ENCODE data around the gene TMEM101.
"Not testable (repeated sequence)": the region's sequence is repeated elsewhere in the genome, so short reads cannot be mapped to it uniquely, and the experiment has no call there.

TMEM101 gene

GRCh38 chr17:44043272-44043696 lies 28.5 kb upstream of the TMEM101 start:
- no peak overlapping the region for H3K4me2 ChIP-seq (ENCODE audit: low read length)
- H3F3A ChIP-seq (ENCODE audit: control insufficient read depth, insufficient read depth): peaks cover 20% of the 10 kb centered on the region
- H3K79me2 ChIP-seq (ENCODE audit: control insufficient read depth, low read length): peaks cover 79% of the 10 kb centered on the region
- no peaks in the 10 kb centered on the region for H3K9me3 ChIP-seq (ENCODE audit: control insufficient read depth, insufficient read depth, low read length)
- H3K27ac ChIP-seq (ENCODE audit: low read depth, low read length): no peak overlapping the region
- H3K9me2 ChIP-seq (replicated peaks; ENCODE audit: control insufficient read depth, low read length): no peaks in the 10 kb centered on the region
- H3K4me1 ChIP-seq (ENCODE audit: control insufficient read depth, low read length): no peaks in the 10 kb centered on the region
- H3K36me3 ChIP-seq (ENCODE audit: control insufficient read depth, low read length): peaks cover 53% of the 10 kb centered on the region
- H4K20me1 ChIP-seq (ENCODE audit: control insufficient read depth, insufficient read depth, low read depth, low read length): 0 out of 2 replicates have a peak, but pooled peaks cover 3% of the 10 kb centered on the region
- TF ChIP-seq CTCF (IDR thresholded peaks at IDR 0.05; ENCODE audit: low read depth, low read length, poor library complexity, severe bottlenecking) (no peak), EZH2phosphoT487 (IDR thresholded peaks at IDR 0.05; ENCODE audit: borderline replicate concordance, low read length) (no peak)
- H3K4me3 ChIP-seq (ENCODE audit: low read length): no peak overlapping the region
- no peaks in the 10 kb centered on the region for H3K27me3 ChIP-seq (ENCODE audit: control insufficient read depth, low read length)

GRCh38 chr17:44039829-44040635 lies 25.3 kb upstream of the TMEM101 start:
- Histone ChIP-seq H3K79me2 (ENCODE audit: control insufficient read depth, low read length) (peaks cover 53% of the 10 kb centered on the region), H3K4me3 (ENCODE audit: low read length) (no peak overlapping the region), H3K4me2 (ENCODE audit: low read length) (no peak overlapping the region), H3K36me3 (ENCODE audit: control insufficient read depth, low read length) (peaks cover 58% of the 10 kb centered on the region), H4K20me1 (ENCODE audit: control insufficient read depth, insufficient read depth, low read depth, low read length) (0 out of 2 replicates have a peak, but pooled peaks cover 3% of the 10 kb centered on the region), H3K27ac (ENCODE audit: low read depth, low read length) (no peak overlapping the region), H3K4me1 (ENCODE audit: control insufficient read depth, low read length) (no peaks in the 10 kb centered on the region), H3K9me2 (replicated peaks; ENCODE audit: control insufficient read depth, low read length) (no peaks in the 10 kb centered on the region), H3K27me3 (ENCODE audit: control insufficient read depth, low read length) (no peaks in the 10 kb centered on the region), H3K9me3 (ENCODE audit: control insufficient read depth, insufficient read depth, low read length) (no peaks in the 10 kb centered on the region), H3F3A (ENCODE audit: control insufficient read depth, insufficient read depth) (peaks cover 17% of the 10 kb centered on the region)
- no peak for TF ChIP-seq EZH2phosphoT487 (IDR thresholded peaks at IDR 0.05; ENCODE audit: borderline replicate concordance, low read length)

- Histone ChIP-seq H3K79me2 (ENCODE audit: control insufficient read depth, low read length) (peaks cover 40% of the 10 kb centered on the region), H4K20me1 (ENCODE audit: control insufficient read depth, insufficient read depth, low read depth, low read length) (0 out of 2 replicates have a peak, but pooled peaks cover 5% of the 10 kb centered on the region), H3K4me1 (ENCODE audit: control insufficient read depth, low read length) (peaks cover 8% of the 10 kb centered on the region), H3K4me3 (ENCODE audit: low read length) (no peak overlapping the region), H3K27me3 (ENCODE audit: control insufficient read depth, low read length) (no peaks in the 10 kb centered on the region), H3K9me3 (ENCODE audit: control insufficient read depth, insufficient read depth, low read length) (no peaks in the 10 kb centered on the region), H3F3A (ENCODE audit: control insufficient read depth, insufficient read depth) (peaks cover 6% of the 10 kb centered on the region; the same call in 1 of the 2 replicates), H3K4me2 (ENCODE audit: low read length) (no peak overlapping the region), H3K9me2 (replicated peaks; ENCODE audit: control insufficient read depth, low read length) (no peaks in the 10 kb centered on the region), H3K27ac (ENCODE audit: low read depth, low read length) (no peak overlapping the region), H3K36me3 (ENCODE audit: control insufficient read depth, low read length) (peaks cover 56% of the 10 kb centered on the region)
- TF ChIP-seq CTCF (IDR thresholded peaks at IDR 0.05; ENCODE audit: low read depth, low read length, poor library complexity, severe bottlenecking) (no peak), EZH2phosphoT487 (IDR thresholded peaks at IDR 0.05; ENCODE audit: borderline replicate concordance, low read length) (no peak)
Observed at GRCh38 chr17:44038604-44039011, 23.8 kb upstream of the TMEM101 start.

- Histone ChIP-seq H3K4me3 (ENCODE audit: low read length) (no peak overlapping the region), H3K36me3 (ENCODE audit: control insufficient read depth, low read length) (peaks cover 66% of the 10 kb centered on the region), H3K4me1 (ENCODE audit: control insufficient read depth, low read length) (peaks cover 8% of the 10 kb centered on the region), H3K79me2 (ENCODE audit: control insufficient read depth, low read length) (peaks cover 31% of the 10 kb centered on the region), H3K9me2 (replicated peaks; ENCODE audit: control insufficient read depth, low read length) (no peaks in the 10 kb centered on the region), H3K4me2 (ENCODE audit: low read length) (no peak overlapping the region), H4K20me1 (ENCODE audit: control insufficient read depth, insufficient read depth, low read depth, low read length) (0 out of 2 replicates have a peak, but pooled peaks cover 5% of the 10 kb centered on the region), H3K27me3 (ENCODE audit: control insufficient read depth, low read length) (no peaks in the 10 kb centered on the region), H3K27ac (ENCODE audit: low read depth, low read length) (no peak overlapping the region), H3K9me3 (ENCODE audit: control insufficient read depth, insufficient read depth, low read length) (no peaks in the 10 kb centered on the region), H3F3A (ENCODE audit: control insufficient read depth, insufficient read depth) (no peaks in the 10 kb centered on the region)
- no peak for TF ChIP-seq CTCF (IDR thresholded peaks at IDR 0.05; ENCODE audit: low read depth, low read length, poor library complexity, severe bottlenecking)
- no peak for TF ChIP-seq EZH2phosphoT487 (IDR thresholded peaks at IDR 0.05; ENCODE audit: borderline replicate concordance, low read length)
Observed at GRCh38 chr17:44037471-44037870, 22.7 kb upstream of the TMEM101 start.

- peaks cover 66% of the 10 kb centered on the region for H3K36me3 ChIP-seq (ENCODE audit: control insufficient read depth, low read length)
- not testable (repeated sequence) for H3K4me3 ChIP-seq (ENCODE audit: low read length); H4K20me1 ChIP-seq (ENCODE audit: control insufficient read depth, insufficient read depth, low read depth, low read length); H3K79me2 ChIP-seq (ENCODE audit: control insufficient read depth, low read length); H3K9me2 ChIP-seq (replicated peaks; ENCODE audit: control insufficient read depth, low read length); H3K27ac ChIP-seq (ENCODE audit: low read depth, low read length); H3K9me3 ChIP-seq (ENCODE audit: control insufficient read depth, insufficient read depth, low read length); H3K4me1 ChIP-seq (ENCODE audit: control insufficient read depth, low read length); H3K4me2 ChIP-seq (ENCODE audit: low read length); H3F3A ChIP-seq (ENCODE audit: control insufficient read depth, insufficient read depth); H3K27me3 ChIP-seq (ENCODE audit: control insufficient read depth, low read length)
Observed at GRCh38 chr17:44034688-44035087, 19.9 kb upstream of the TMEM101 start.

All from DOHH2 (cell line).